Spleen (tissue), 11 donors: ENCODE data around the gene BAG5. TPM values are rescaled to one million over a fixed set of nuclear protein-coding genes. Genes with fewer than 3 reads are reported as not detected.
"Not testable (repeated sequence)": the region's sequence is repeated elsewhere in the genome, so short reads cannot be mapped to it uniquely, and the experiment has no call there.

Experiments
- DNase-seq: peaks from one replicate; pipeline ENCODE4 v3.0.0-alpha.2; 2020
- H3K27ac ChIP-seq, 8 donors: fragments of 200-600 bp; sonication (generic) in 7 of 8; 1 replicate in 4 of 8; 2 replicates in 4 of 8; pipeline versions ENCODE4 v1.5.0 to v1.8.0; 2016 to 2021; ENCODE audit warnings: inconsistent platforms in 4 of 8, mild to moderate bottlenecking in 4 of 8, moderate library complexity in 1 of 8
- H3K27me3 ChIP-seq, 7 donors: fragments of 200-600 bp; sonication (generic) in 6 of 7; replicated peaks in 1 of 7; 1 replicate in 4 of 7; 2 replicates in 3 of 7; pipeline versions ENCODE4 v1.5.0 to v1.8.0; 2016 to 2021; ENCODE audit warnings: inconsistent platforms in 3 of 7, mild to moderate bottlenecking in 1 of 7
- H3K36me3 ChIP-seq, 6 donors: fragments of 200-600 bp; sonication (generic) in 5 of 6; 1 replicate in 4 of 6; 2 replicates in 2 of 6; pipeline versions ENCODE4 v1.5.0 to v1.8.0; 2016 to 2021; ENCODE audit warnings: inconsistent platforms in 2 of 6
- H3K4me1 ChIP-seq, 6 donors: fragments of 200-600 bp; sonication (generic) in 5 of 6; 1 replicate in 3 of 6; 2 replicates in 3 of 6; pipeline versions ENCODE4 v1.5.0 to v1.8.0; 2016 to 2021; ENCODE audit warnings: inconsistent platforms in 3 of 6
- H3K4me3 ChIP-seq, 8 donors: fragments of 200-600 bp; sonication (generic) in 7 of 8; 1 replicate in 4 of 8; 2 replicates in 4 of 8; pipeline versions ENCODE4 v1.5.0 to v1.8.0; 2016 to 2021; ENCODE audit warnings: inconsistent platforms in 4 of 8, mild to moderate bottlenecking in 4 of 8, moderate library complexity in 2 of 8
- H3K9me3 ChIP-seq, 8 donors: fragments of 200-600 bp; sonication (generic) in 7 of 8; 1 replicate in 4 of 8; 2 replicates in 4 of 8; pipeline versions ENCODE4 v1.5.0 to v1.8.0; 2016 to 2021; ENCODE audit warnings: inconsistent platforms in 4 of 8
- POLR2A ChIP-seq, 3 donors: fragments of 450-650 bp; IDR thresholded peaks; one replicate each; pipeline ENCODE4 v1.5.1; 2017; ENCODE audit warnings: antibody characterized with exemption in 3 of 3, mild to moderate bottlenecking in 1 of 3
- POLR2AphosphoS5 ChIP-seq, 3 donors: sonication (generic); formaldehyde crosslinking; IDR thresholded peaks; one replicate each; pipeline ENCODE4 v1.5.1; 2017; ENCODE audit warnings: antibody characterized with exemption in 3 of 3
- WGBS, 5 donors: extraction: QIAGEN DNeasy Blood & Tissue Kit in 3 of 5; methylation state at CpG; one replicate each; pipeline versions ENCODE4 v1.1.5 to v1.1.7; 2013 to 2018; 5-methylcytosine and 5-hydroxymethylcytosine counted together
- intact Hi-C: fragments of 100-400 bp; cut with DNase I; formaldehyde crosslinking; loops from one replicate; pipeline ENCODE4 v1.15.0; 2023; ENCODE audit warnings: low total_unique reads
- polyA plus RNA-seq, 3 donors: library from polyadenylated mRNA; stranded (reverse); fragments of 200-250 nt; gene quantifications; one replicate each; pipeline ENCODE4 v1.2.1, GENCODE V29; 2013
- total RNA-seq, 7 donors: library from RNA; depleted of rRNA in 3 of 7; stranded (reverse); fragments of >200 nt in 3 of 7; fragmentation: NEBNext Ultra II Directional in 4 of 7; extraction: Animal tissue kit (Norgen Biotek cat#: 25700) in 4 of 7; gene quantifications; one replicate each; pipeline versions ENCODE4 v1.1.0 to v1.2.1, GENCODE V29; 2016 to 2021
- TF ChIP-seq, protein P1 (sequence below), 11 experiments: fragments of 200-600 bp in 7 of 11; fragments of 450-650 bp in 4 of 11; sonication (generic) in 4 of 11; IDR thresholded peaks in 8 of 11; conservative IDR thresholded peaks in 3 of 11; 1 replicate in 7 of 11; 2 replicates in 4 of 11; pipeline versions ENCODE4 v1.4.0 to v1.8.0; 2016 to 2021; ENCODE audit warnings: antibody characterized with exemption in 11 of 11, inconsistent platforms in 4 of 11, mild to moderate bottlenecking in 1 of 11
- donor health status: healthy with polysubstance abuse.
- donor health status: DM: no; HTN: no; CAD: no; lungs with moderate emphysema.
- donor health status: DM: no; HTN: no; CAD: no.
- donor health status: Bipolar disorder and iron deficiency.
- donor health status: healthy.
- donor health status: DM: no; HTN: no; CAD: no.
- donor health status: DM: yes; HTN: yes; CAD: no.

BAG5 gene
- total and polyA plus RNA-seq, 10 donors = 9.3 to 42.5 (median 29.9) TPM

DNA sequence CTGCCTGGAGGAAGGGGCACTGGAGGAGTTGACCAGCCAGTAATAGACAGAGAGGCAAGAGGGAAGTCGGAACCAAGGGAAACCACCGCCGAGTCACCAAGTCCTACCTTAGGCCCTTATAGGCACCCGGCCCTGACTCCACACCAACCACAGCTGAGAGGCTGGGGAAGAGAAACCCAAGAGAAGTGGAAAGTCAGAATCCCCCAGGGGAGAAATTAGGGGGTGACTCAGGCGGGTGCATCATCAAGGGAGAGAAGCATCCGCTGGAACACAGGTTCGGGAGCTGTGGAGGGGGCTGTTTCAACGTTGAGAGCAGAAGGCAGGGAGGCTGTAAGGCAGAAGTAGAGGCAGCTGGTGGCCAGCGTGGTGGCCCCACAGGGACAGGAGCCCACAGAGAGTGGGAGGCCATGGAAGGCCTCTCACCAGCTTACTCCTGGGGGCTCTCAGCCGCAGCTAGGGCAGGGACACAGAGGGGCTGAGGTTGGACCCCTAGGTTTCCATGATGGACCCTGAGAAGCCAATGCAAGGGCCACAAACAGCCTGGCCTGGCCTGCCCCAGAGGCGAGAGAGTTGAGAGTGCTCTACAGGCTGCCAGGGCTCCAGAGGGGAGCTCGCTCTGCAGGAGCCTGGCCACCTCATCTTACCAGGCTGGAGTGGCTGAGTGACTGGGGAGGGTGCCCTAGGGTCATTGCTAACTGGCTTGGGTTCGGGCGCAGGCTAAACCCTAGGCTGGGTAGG, 34.9 kb downstream of the BAG5 start:
- H3K36me3 ChIP-seq = peaks cover 0 to 24% (median under 1%) of the 10 kb centered on the region in 6 donors
- peaks cover 0 to 18% (median 8%) of the 10 kb centered on the region in 7 donors for H3K27me3 ChIP-seq
- peak in 2 of 3 donors; percentile 17 to 33 for TF ChIP-seq POLR2AphosphoS5 (IDR thresholded peaks at IDR 0.05)
- TF ChIP-seq, protein P1, sequence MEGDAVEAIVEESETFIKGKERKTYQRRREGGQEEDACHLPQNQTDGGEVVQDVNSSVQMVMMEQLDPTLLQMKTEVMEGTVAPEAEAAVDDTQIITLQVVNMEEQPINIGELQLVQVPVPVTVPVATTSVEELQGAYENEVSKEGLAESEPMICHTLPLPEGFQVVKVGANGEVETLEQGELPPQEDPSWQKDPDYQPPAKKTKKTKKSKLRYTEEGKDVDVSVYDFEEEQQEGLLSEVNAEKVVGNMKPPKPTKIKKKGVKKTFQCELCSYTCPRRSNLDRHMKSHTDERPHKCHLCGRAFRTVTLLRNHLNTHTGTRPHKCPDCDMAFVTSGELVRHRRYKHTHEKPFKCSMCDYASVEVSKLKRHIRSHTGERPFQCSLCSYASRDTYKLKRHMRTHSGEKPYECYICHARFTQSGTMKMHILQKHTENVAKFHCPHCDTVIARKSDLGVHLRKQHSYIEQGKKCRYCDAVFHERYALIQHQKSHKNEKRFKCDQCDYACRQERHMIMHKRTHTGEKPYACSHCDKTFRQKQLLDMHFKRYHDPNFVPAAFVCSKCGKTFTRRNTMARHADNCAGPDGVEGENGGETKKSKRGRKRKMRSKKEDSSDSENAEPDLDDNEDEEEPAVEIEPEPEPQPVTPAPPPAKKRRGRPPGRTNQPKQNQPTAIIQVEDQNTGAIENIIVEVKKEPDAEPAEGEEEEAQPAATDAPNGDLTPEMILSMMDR (IDR thresholded peaks at IDR 0.05 in 8 of 11, conservative IDR thresholded peaks at IDR 0.05 in 3 of 11) = no peak
- no peak for TF ChIP-seq POLR2A (IDR thresholded peaks at IDR 0.05)
- intact Hi-C loops = no loop called here
- no peaks in the 10 kb centered on the region for H3K9me3 ChIP-seq
- H3K4me1 ChIP-seq = peaks cover 28 to 77% (median 61%) of the 10 kb centered on the region in 6 donors
- WGBS, 5 donors = 60 to 73% (median 60%) methylated on average over 11 to 14 of the region's 14 CpGs
- no peak for DNase-seq
- H3K4me3 ChIP-seq = peak overlapping the region in 4 of 8 donors; percentile 95 to 100 (median 98)
- peak overlapping the region in 7 of 8 donors; percentile 19 to 89 (median 85) for H3K27ac ChIP-seq

DNA sequence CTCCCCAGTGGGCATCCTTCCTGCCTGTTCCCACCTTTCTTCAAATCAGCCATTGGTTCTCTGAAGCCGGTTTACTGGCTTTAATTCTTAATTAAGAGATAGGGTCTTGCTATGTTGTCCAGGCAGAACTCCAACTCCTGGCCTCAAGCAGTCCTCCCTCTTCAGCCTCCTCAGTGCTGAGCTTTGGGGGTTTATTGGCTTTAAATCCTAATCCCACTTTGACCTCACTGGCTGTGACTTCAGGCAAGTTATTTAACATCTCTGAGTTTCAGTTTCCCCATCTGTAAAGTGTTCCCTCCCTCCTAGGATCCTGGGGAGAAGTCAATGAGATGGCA, 35.6 kb downstream of the BAG5 start:
- DNase-seq = no peak
- Histone ChIP-seq H3K27me3 (peaks cover 0 to 24% (median 13%) of the 10 kb centered on the region in 7 donors), H3K4me3 (no peak overlapping the region), H3K4me1 (peaks cover 28 to 76% (median 64%) of the 10 kb centered on the region in 6 donors), H3K9me3 (no peaks in the 10 kb centered on the region), H3K27ac (peak overlapping the region in 5 of 8 donors; percentile 78 to 89 (median 88)), H3K36me3 (peaks cover 0 to 17% (median 0%) of the 10 kb centered on the region in 6 donors)
- intact Hi-C loops = no loop called here
- TF ChIP-seq, protein P1 (IDR thresholded peaks at IDR 0.05 in 8 of 11, conservative IDR thresholded peaks at IDR 0.05 in 3 of 11) = no peak
- TF ChIP-seq POLR2AphosphoS5 (IDR thresholded peaks at IDR 0.05) = no peak
- WGBS, 5 donors = 79 to 92% (median 88%) methylated on average over 1 of the region's 1 CpG

DNA sequence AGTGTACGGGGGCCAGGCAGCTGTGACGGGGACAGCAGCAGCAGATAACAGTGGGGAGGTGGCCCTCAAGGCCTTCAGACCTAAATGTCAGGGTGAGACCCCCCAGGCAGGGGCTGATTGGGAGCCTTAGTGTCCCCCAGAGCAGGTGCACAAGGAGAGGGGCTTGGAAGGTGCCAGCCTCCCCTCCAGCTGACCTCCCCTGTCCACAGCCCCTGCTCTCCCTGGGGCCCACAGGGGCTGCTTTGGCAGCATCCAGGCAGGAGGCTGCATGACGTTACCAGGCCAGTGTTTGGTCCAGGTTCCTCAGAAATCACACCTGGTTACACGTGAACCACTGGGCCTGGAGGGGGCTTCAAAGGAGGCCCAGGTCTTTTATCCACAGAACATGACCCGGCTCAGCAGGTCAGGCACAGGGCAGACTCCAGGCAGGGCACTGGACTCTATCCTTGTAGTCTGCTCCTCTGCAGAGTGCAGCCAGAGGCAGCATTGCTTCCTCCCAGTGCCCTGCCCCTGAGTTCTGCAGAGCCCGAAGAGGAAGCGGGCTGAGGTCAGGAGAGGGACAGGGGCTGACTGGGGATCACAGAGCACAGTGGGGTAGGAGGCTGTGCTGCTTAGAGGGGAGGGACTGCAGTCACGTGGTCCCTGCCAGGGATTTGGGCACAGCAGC, 36.1 kb downstream of the BAG5 start:
- Histone ChIP-seq H3K27ac (peak overlapping the region in 3 of 8 donors; percentile 85 to 89 (median 88)), H3K4me3 (no peak overlapping the region), H3K4me1 (peaks cover 28 to 76% (median 67%) of the 10 kb centered on the region in 6 donors), H3K9me3 (no peaks in the 10 kb centered on the region), H3K36me3 (peaks cover 0 to 12% (median 0%) of the 10 kb centered on the region in 6 donors), H3K27me3 (peaks cover 0 to 30% (median 18%) of the 10 kb centered on the region in 7 donors)
- intact Hi-C loops = no loop called here
- no peak for DNase-seq
- 60 to 71% (median 68%) methylated on average over 5 to 8 of the region's 8 CpGs for WGBS, 5 donors
- TF ChIP-seq POLR2A (IDR thresholded peaks at IDR 0.05) (no peak), POLR2AphosphoS5 (IDR thresholded peaks at IDR 0.05) (no peak)
- TF ChIP-seq, protein P1 (IDR thresholded peaks at IDR 0.05 in 8 of 11, conservative IDR thresholded peaks at IDR 0.05 in 3 of 11) = no peak

DNA sequence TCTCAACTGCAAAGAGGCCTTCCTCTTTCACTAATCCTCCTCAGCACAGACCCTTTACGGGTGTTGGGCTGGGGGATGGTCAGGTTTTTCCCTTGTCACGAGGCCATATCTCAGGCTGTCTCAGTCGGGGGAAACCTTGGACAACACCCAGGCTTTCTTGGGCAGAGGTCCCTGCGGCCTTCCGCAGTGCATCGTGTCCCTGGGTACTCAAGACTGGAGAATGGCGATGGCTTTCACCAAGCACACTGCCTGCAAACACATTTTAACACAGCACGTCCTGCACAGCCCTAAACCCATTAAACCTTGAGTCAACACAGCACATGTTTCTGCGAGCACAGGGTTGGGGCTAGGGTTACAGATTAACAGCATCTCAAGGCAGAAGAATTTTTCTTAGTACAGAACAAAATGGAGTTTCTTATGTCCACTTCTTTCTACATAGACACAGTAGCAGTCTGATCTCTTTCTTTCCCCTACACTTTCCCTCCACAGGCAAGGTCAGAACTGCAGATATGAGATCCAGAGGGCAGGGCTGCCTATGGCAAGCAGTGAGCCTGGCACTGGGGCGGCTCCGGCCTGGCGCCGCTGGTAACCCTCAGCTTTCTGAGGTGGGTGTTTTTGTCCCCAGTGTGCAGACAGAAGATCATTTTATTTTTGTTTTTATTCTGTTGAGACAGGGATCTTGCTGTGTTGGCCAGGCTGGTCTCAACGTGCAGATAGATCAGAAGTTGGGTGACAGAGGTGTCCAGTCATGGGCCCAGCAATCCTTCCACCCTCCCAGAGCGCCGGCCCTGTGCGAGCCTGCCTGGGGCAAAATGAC, 36.8 kb downstream of the BAG5 start:
- H3K27ac ChIP-seq, H3K9me3 ChIP-seq, H3K4me3 ChIP-seq, H3K36me3 ChIP-seq, DNase-seq, intact Hi-C loops: not testable (repeated sequence)
- WGBS, 5 donors = 75 to 84% (median 80%) methylated on average over 17 of the region's 17 CpGs
- Histone ChIP-seq H3K4me1 (peaks cover 31 to 76% (median 68%) of the 10 kb centered on the region in 6 donors), H3K27me3 (peaks cover 0 to 37% (median 24%) of the 10 kb centered on the region in 7 donors)
